ENCODE data around the gene KCND3.

The KCND3 gene

DNA sequence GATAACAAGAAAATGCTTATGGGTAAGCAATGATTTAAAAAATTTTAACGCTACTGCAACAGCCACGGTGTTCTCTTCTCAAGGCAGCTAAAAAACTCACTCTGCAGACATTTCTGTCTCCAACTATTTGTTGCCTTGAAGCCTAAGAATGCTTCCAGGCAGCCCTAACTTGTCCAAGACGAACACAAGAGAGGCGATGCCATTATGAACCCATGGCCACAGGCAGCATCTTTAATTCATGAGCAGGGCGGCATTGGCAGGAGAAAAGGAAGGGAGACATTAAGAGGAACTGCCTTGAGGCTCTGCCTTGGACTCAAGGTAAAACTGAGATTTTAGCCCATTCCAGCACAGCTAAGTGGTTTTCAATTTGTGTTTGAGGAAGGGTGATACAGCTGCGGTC, 67.5 kb downstream of the KCND3 start:
- H3K79me2 ChIP-seq (ENCODE audit: insufficient read depth, low read length) = no peaks in the 10 kb centered on the region
- no peak overlapping the region for H3K4me3 ChIP-seq (ENCODE audit: low read length, poor library complexity, severe bottlenecking)
- no peaks in the 10 kb centered on the region for H3K4me1 ChIP-seq (ENCODE audit: insufficient read depth, low read length, poor library complexity, severe bottlenecking)
- no peak overlapping the region for H2AFZ ChIP-seq (ENCODE audit: low read length)
- H4K20me1 ChIP-seq (ENCODE audit: insufficient read depth, low read length, poor library complexity, severe bottlenecking) = no peaks in the 10 kb centered on the region
- H3K9ac ChIP-seq (ENCODE audit: low read depth, low read length, poor library complexity, severe bottlenecking) = no peak overlapping the region
- H3K27me3 ChIP-seq (ENCODE audit: insufficient read depth, low read length, poor library complexity, severe bottlenecking) = no peaks in the 10 kb centered on the region
- TF ChIP-seq EZH2phosphoT487 (IDR thresholded peaks at IDR 0.05; ENCODE audit: borderline replicate concordance) = no peak
- TF ChIP-seq, protein P1, sequence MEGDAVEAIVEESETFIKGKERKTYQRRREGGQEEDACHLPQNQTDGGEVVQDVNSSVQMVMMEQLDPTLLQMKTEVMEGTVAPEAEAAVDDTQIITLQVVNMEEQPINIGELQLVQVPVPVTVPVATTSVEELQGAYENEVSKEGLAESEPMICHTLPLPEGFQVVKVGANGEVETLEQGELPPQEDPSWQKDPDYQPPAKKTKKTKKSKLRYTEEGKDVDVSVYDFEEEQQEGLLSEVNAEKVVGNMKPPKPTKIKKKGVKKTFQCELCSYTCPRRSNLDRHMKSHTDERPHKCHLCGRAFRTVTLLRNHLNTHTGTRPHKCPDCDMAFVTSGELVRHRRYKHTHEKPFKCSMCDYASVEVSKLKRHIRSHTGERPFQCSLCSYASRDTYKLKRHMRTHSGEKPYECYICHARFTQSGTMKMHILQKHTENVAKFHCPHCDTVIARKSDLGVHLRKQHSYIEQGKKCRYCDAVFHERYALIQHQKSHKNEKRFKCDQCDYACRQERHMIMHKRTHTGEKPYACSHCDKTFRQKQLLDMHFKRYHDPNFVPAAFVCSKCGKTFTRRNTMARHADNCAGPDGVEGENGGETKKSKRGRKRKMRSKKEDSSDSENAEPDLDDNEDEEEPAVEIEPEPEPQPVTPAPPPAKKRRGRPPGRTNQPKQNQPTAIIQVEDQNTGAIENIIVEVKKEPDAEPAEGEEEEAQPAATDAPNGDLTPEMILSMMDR (conservative IDR thresholded peaks at IDR 0.05; ENCODE audit: low read length) = no peak
- H3F3A ChIP-seq (ENCODE audit: low read depth) = no peaks in the 10 kb centered on the region
- H3K9me2 ChIP-seq (replicated peaks; ENCODE audit: low read depth, low read length) = no peaks in the 10 kb centered on the region
- H3K9me3 ChIP-seq (ENCODE audit: insufficient read depth, low read depth, low read length) = no peaks in the 10 kb centered on the region
- H3K36me3 ChIP-seq (ENCODE audit: insufficient read depth, low read length) = no peaks in the 10 kb centered on the region
- no peak overlapping the region for H3K4me2 ChIP-seq (ENCODE audit: low read depth, low read length, poor library complexity, severe bottlenecking)

DNA sequence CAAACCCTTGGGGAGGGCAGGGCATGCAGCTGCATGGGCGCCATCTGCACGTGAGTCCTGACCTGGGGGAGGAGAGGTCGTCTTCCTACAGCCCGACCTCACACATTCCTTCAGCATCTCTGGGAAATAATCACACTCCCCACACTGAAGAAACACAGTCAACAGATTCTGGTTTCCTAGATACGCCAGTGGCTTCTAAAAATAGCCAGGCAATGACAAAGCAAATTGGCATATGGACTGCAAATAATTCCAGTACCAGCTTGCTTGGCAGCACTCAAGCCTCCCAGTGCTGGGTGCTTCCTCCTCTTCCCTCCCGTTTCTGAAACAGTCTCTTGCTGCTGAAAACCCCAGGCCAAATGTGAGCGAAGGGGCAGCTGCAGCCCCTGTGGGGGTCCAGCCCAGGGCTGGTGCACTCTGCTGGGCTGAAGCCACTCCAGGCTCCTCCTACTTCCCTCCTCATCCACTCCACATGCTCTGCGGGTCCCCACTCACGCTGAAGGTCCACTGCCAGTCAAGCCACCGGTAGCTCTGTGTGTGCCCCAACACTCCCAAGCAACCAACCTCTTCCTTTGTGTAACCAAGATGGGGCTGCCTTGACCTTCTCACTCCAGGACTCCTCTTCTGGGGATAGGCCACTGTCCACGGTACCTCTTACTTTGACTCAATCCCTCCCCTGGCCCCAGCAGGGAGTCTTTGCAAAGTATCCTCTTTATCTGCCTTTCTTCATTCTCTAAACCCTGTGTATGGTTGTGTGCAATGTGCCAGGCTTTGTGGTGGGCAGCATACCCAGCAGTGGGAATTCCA, 69.0 kb downstream of the KCND3 start:
- Histone ChIP-seq H4K20me1 (ENCODE audit: insufficient read depth, low read length, poor library complexity, severe bottlenecking) (no peaks in the 10 kb centered on the region), H3K79me2 (ENCODE audit: insufficient read depth, low read length) (no peaks in the 10 kb centered on the region), H3K27me3 (ENCODE audit: insufficient read depth, low read length, poor library complexity, severe bottlenecking) (no peaks in the 10 kb centered on the region), H3K9ac (ENCODE audit: low read depth, low read length, poor library complexity, severe bottlenecking) (no peak overlapping the region), H3K4me3 (ENCODE audit: low read length, poor library complexity, severe bottlenecking) (no peak overlapping the region), H2AFZ (ENCODE audit: low read length) (no peak overlapping the region), H3F3A (ENCODE audit: low read depth) (no peaks in the 10 kb centered on the region), H3K36me3 (ENCODE audit: insufficient read depth, low read length) (no peaks in the 10 kb centered on the region), H3K4me2 (ENCODE audit: low read depth, low read length, poor library complexity, severe bottlenecking) (no peak overlapping the region), H3K4me1 (ENCODE audit: insufficient read depth, low read length, poor library complexity, severe bottlenecking) (no peaks in the 10 kb centered on the region), H3K9me2 (replicated peaks; ENCODE audit: low read depth, low read length) (no peaks in the 10 kb centered on the region), H3K9me3 (ENCODE audit: insufficient read depth, low read depth, low read length) (no peaks in the 10 kb centered on the region)
- TF ChIP-seq, protein P1 (conservative IDR thresholded peaks at IDR 0.05; ENCODE audit: low read length) = no peak
- no peak for TF ChIP-seq EZH2phosphoT487 (IDR thresholded peaks at IDR 0.05; ENCODE audit: borderline replicate concordance)

DNA sequence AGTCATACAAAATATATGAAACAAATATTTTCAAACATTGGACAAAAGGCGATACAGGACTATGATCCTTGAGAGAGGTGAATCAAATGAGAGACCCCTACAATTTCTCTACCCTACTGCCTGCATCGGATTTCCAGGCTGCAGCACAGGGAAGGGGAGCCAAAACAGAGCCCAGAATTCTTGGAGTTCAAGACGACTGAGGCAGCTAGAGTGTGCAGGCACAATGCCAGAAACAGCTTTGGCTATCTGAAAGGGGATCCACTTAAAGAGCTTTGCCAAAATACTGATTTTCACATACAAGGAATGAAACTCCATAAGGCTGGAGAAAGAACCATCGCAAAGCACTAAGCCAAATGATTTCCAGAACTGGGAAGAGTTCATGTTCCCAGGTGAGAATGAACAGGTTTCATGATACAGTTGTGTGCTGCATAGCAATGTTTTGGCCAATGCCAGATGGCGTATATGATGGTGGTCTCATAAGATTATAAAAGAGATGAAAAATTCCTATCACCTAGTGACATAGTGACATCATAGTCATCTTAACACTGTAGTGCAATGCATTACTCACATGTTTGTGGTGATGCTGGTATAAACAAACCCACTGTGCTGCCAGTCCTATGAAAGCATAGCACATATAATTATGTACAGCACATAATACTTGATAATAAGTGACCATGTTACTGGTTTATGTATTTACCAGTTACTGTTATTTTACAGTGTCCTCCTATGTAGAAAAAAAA, 77.5 kb downstream of the KCND3 start:
- H3K9ac ChIP-seq (ENCODE audit: low read depth, low read length, poor library complexity, severe bottlenecking) = no peak overlapping the region
- no peak overlapping the region for H2AFZ ChIP-seq (ENCODE audit: low read length)
- no peaks in the 10 kb centered on the region for H3K4me1 ChIP-seq (ENCODE audit: insufficient read depth, low read length, poor library complexity, severe bottlenecking)
- H3K79me2 ChIP-seq (ENCODE audit: insufficient read depth, low read length) = no peaks in the 10 kb centered on the region
- H3K4me2 ChIP-seq (ENCODE audit: low read depth, low read length, poor library complexity, severe bottlenecking) = no peak overlapping the region
- H3K27me3 ChIP-seq (ENCODE audit: insufficient read depth, low read length, poor library complexity, severe bottlenecking) = no peaks in the 10 kb centered on the region
- H3F3A ChIP-seq (ENCODE audit: low read depth) = no peaks in the 10 kb centered on the region
- TF ChIP-seq, protein P1 (conservative IDR thresholded peaks at IDR 0.05; ENCODE audit: low read length) = no peak
- no peak for TF ChIP-seq EZH2phosphoT487 (IDR thresholded peaks at IDR 0.05; ENCODE audit: borderline replicate concordance)
- no peaks in the 10 kb centered on the region for H3K9me2 ChIP-seq (replicated peaks; ENCODE audit: low read depth, low read length)
- H3K4me3 ChIP-seq (ENCODE audit: low read length, poor library complexity, severe bottlenecking) = no peak overlapping the region
- H3K9me3 ChIP-seq (ENCODE audit: insufficient read depth, low read depth, low read length) = no peaks in the 10 kb centered on the region
- H3K36me3 ChIP-seq (ENCODE audit: insufficient read depth, low read length) = no peaks in the 10 kb centered on the region
- H4K20me1 ChIP-seq (ENCODE audit: insufficient read depth, low read length, poor library complexity, severe bottlenecking) = no peaks in the 10 kb centered on the region
